HG03095 (cell line): ENCODE results near the gene UBE2O.

Experiments
- ATAC-seq: cut with Tn5 transposase; IDR thresholded peaks from one replicate; pipeline ENCODE4 v1.9.1; 2021; ENCODE audit warnings: moderate library complexity; ENCODE audit not compliant: unreplicated experiment

UBE2O gene

DNA sequence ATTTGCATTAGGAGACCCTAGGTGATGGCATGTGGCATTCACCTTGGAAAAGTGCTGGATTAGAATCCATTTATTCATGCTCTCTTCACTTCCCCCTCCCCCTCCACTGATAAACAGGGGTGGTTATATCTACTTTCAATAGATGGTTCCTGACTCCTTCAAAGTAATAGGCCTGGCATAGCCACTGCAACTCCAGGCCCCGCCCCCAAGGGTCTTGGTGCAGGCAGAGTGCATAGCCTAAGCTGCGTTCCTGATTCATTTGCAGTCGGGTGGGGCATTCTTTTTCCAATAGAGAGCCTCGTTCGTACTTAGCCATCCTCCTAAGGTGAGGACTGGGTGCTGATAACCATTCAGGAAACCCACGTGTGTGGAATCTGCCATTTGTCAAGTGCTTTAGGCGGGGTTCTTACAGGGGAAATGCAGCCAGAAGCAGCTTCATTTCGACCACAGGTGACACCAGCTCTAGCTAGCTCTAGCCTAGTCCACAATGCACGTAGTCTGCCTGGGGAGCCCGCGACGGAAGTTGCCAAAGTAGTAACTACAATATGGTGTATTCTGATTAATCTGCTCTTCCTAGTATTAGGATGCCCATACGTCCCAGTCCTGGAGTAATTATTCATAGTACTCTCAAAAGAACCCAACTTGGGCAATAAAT lies 11.1 kb downstream of the UBE2O start:
- no peak for ATAC-seq

- ATAC-seq = no peak
Observed at GRCh38 chr17:76440751-76441362, 12.1 kb downstream of the UBE2O start.

GRCh38 chr17:76439314-76439928 lies 13.5 kb downstream of the UBE2O start:
- no peak for ATAC-seq

- no peak for ATAC-seq
Observed at GRCh38 chr17:76438906-76439305, 14.0 kb downstream of the UBE2O start.

DNA sequence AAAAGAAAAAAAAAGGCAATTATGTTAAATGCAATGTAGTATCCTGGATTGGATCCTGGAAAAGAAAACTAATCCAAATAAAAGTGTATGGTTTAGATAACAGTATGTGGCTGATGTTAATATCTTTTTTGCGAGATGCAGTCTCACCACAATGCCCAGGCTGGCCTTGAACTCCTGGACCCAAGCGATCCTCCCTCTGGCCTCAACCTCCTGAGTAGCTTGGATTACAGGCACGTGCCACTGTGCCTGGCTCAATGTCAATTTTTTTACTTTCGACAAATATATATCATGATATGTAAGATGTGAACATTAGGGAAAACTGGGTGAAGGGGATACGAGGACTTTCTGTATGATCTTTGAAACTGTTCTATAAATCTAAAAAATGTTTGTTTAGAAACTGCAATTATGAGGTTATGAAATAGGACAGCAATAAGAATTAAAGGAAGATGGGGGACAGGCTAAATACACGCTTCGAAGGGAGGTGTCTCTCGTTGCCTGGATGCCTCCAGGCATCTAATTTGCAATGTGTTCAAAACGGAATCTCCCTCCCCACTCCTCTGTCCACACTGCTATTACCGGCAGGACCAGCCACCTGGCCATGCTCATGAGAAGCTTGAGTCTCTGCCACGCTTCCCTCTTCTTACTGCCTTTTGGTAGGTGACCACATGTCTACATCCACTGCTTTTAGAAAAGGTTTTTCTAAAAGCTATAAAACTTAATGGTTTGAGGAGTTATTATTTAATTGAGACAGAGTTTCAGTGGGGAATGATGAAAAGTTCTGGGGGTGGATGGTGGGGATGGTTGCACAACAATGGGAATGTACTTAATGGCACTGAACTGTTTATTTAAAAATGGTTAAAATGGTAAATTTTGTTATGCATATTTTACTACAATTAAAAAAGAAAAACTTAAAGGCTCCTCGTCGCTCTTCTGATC lies 15.2 kb downstream of the UBE2O start:
- no peak for ATAC-seq

- ATAC-seq = no peak
Observed at GRCh38 chr17:76435751-76436150, 17.2 kb downstream of the UBE2O start.

DNA sequence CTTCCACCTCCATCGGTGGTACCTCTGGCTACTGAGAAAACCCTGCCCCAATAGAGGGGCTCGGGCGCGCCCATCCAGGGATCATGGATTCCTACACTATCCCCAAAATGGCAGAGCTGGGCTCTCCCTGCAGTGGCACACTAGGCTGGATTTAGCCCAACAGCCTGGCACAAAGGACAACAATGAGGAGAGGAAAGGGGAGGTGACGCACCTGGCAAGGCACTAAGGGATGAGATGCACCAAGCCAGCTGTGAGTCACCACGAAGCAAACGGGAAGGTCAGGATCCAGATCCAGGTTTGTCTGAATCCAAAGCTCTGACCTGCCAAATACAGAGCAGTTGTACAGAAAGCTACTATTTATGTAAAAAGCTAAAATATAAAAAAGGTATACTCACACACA lies 18.1 kb downstream of the UBE2O start:
- no peak for ATAC-seq

- ATAC-seq = no peak
Observed at GRCh38 chr17:76433693-76434092, 19.3 kb downstream of the UBE2O start.

DNA sequence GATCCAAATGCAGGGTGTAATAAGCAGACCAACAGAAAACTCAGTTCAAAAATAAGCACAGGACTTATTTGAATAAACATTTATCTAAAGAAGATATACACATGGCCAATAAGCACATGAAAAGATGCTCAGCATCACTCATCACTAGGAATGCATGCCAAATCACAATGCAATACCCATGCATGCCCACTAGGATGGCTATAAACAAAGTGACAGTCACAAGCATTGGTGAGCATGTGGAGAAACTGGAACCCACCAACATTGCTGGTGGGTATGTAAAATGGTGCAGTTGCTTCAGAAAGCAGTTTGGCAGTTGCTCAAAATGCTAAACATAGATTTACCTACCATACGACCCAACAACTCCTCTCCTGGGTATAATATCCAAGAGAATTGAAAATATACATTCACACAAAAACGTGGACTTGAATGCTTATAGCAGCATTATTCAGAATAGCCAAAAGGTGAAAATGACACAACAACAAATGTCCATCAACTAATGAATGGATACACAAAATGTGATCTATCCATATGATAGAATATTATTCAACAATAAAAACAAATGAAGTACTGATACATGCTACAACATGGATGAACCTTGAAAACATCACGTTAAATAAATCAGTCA lies 20.1 kb downstream of the UBE2O start:
- no peak for ATAC-seq

- ATAC-seq = no peak
Observed at GRCh38 chr17:76432004-76432403, 20.9 kb downstream of the UBE2O start.

- ATAC-seq = no peak
Observed at GRCh38 chr17:76431509-76431908, 21.4 kb downstream of the UBE2O start.

DNA sequence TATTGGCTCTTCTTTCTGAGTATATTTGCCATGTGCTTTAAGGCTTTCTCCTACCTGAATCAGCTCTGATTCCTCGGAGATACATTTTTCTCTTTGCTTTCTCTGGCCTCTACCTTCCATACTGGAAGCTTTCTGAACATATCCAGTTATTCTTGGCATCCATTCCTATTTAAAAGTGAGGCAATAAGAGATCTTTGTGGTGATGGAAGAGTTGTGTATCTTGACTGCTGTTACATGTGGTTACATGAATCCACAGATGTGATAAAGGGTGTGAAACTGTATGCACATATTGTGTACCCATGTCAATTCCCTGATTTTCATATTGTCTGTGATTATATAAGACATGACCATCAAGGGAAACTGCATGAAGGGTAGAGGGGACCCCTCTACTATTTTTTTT lies 24.4 kb downstream of the UBE2O start:
- ATAC-seq = no peak

DNA sequence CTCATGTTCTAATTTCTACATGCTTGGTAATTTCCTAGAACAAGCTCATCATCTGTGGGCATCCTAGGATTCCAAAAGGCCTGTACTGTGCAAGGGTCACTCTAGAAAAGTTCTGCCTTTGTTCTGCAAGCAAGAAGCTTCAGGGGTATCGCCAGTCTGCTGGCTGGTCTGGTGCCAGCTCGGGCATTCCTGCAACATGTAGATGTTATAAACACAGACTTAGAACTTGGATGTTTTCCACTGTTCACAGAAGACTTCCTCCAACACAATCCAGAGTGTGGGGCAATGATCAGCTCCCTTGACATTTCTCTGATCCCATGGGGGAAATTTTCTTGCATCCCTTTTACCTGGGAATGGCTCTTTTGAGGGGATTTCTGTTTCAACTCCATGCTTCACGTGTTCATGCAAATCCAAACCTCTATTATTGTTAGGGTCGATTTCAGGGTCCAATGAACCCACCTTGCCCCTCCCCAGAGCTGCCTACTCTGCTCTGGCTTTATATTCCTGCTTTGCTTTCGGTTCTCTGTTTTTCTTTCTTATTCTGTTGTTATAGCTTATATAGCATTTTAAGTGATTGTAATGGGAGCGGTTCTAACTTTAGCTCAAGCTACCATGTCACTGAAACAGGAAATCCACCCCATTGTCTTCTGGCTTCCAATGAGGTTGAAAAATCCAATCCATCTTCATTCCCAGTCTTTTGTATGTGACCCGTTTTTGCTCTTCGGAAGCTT lies 25.3 kb downstream of the UBE2O start:
- no peak for ATAC-seq

DNA sequence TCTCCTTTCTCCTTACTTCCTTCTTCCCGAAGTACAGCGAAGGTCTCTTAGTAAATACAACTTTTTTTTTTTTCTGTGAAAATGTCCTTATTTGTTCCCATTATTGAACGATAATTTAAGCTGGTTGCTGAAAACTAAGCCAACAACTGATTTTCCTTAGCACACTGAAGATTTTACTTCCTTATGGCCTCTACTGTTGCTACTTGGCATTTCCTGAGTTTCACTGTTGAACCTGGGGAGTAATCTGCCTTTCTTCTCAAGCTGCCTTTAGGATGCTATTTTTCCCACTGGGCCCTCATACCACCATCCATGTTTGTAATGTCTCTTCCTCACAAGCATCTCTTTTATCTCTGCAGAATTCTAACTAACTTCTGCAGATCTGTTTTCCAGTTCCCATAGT lies 26.1 kb downstream of the UBE2O start:
- ATAC-seq = no peak

- no peak for ATAC-seq
Observed at GRCh38 chr17:76422860-76423259, 30.1 kb downstream of the UBE2O start.

GRCh38 chr17:76422406-76422805 lies 30.5 kb downstream of the UBE2O start:
- ATAC-seq = no peak

DNA sequence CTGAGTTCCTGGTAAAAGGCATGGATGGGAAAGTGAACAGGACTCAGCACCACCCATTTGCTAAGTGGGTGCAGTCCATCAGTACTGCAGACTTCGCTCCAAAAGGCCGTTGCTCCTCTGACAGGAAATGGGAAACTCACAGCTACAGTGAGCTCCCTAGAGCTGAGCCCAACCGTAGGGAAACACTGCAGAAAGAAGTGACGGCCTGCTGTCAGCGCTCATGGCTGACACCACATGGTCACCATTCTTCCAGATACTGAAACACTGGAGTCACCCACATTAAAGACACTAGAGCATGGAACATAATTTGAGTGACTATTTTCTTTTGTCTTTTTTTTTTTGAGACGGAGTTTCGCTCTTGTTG lies 31.9 kb downstream of the UBE2O start:
- ATAC-seq = no peak

DNA sequence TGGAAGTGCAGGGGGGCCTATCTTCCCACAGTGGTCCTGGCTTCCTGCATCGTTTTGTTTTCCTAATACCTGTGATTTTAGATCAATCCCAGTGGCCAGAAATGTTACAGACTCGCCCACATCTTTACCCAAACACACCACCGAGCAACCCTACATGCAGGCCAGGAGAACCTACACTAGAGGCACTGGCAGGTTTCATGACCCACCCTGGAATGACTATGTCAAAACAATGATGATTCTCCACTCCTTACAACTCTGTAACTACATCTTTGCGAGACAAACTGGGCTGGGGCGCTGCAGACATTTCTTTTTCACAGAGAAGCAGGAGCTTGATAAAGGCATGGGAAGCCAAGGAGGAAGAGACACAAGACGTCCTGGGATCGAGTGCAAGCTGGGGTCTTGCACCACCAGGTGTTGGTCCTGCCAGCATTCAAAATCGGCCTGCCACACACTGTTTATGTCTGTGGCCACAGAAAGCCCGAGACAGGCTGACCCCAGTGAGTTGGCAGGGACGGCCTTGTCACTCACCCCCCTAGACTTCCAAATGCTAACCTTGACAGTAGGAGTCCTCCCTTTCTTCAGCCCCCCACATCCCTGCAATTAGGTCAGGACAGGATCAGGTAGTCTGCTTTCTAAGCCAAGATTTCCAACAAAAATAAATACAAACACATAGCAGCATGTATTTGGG lies 32.5 kb downstream of the UBE2O start:
- ATAC-seq = no peak

- no peak for ATAC-seq
Observed at GRCh38 chr17:76419576-76420260, 33.2 kb downstream of the UBE2O start.
